HepG2 (cell line): Measurements from ENCODE around the gene NFE2L3. TPM values are rescaled to one million over a fixed set of nuclear protein-coding genes. Genes with fewer than 3 reads are reported as not detected.

Experiments
- CBX2 ChIP-seq, 2 experiments: fragments of 200-600 bp in 1 of 2; sonication (generic); formaldehyde crosslinking in 1 of 2; IDR thresholded peaks; 2 replicates each; pipeline versions ENCODE4 v1.7.0 to v1.8.1; 2018 to 2022; ENCODE audit warnings: low read depth in 2 of 2, low read length in 1 of 2, mild to moderate bottlenecking in 1 of 2, missing genetic modification reagents in 1 of 2
- GABPB1 ChIP-seq: IDR thresholded peaks from 2 replicates; pipeline ENCODE4 v1.6.1; 2016; ENCODE audit warnings: mild to moderate bottlenecking, missing genetic modification reagents, moderate library complexity, missing compliant biosample characterization
- GLI4 ChIP-seq: sonication (generic); formaldehyde crosslinking; IDR thresholded peaks from 2 replicates; pipeline ENCODE4 v1.5.1; 2020; ENCODE audit warnings: missing genetic modification reagents, mild to moderate bottlenecking, moderate library complexity, borderline replicate concordance
- RBFOX2 ChIP-seq: fragments of 200-400 bp; formaldehyde crosslinking; IDR thresholded peaks from 2 replicates; pipeline ENCODE4 v1.6.1; 2017; ENCODE audit warnings: low read depth, mild to moderate bottlenecking, low read length
- SNAPC2 ChIP-seq: sonication (generic); formaldehyde crosslinking; IDR thresholded peaks from 2 replicates; pipeline ENCODE4 v1.8.1; 2022; ENCODE audit warnings: mild to moderate bottlenecking, missing genetic modification reagents
- SP5 ChIP-seq: IDR thresholded peaks from 2 replicates; pipeline ENCODE4 v1.6.1; 2016; ENCODE audit warnings: low read depth, borderline replicate concordance
- THAP11 ChIP-seq: IDR thresholded peaks from 2 replicates; pipeline ENCODE4 v1.6.1; 2016; ENCODE audit warnings: missing biosample characterization, missing genetic modification reagents
- ZFP36 ChIP-seq: fragments of 150-350 bp; IDR thresholded peaks from 2 replicates; pipeline ENCODE4 v1.6.1; 2018; ENCODE audit warnings: borderline replicate concordance, low read length, low read depth; ENCODE audit not compliant: partially characterized antibody
- ZFP37 ChIP-seq: sonication (generic); formaldehyde crosslinking; IDR thresholded peaks from 2 replicates; pipeline ENCODE4 v1.4.0; 2020; ENCODE audit warnings: missing genetic modification reagents, borderline replicate concordance
- ZKSCAN5 ChIP-seq: sonication (generic); formaldehyde crosslinking; IDR thresholded peaks from 2 replicates; pipeline ENCODE4 v1.5.1; 2020; ENCODE audit warnings: mild to moderate bottlenecking, missing genetic modification reagents
- ZMAT3 ChIP-seq: sonication (generic); formaldehyde crosslinking; conservative IDR thresholded peaks from 2 replicates; pipeline ENCODE4 v1.7.0; 2021; ENCODE audit warnings: missing genetic modification reagents
- ZNF30 ChIP-seq: sonication (generic); formaldehyde crosslinking; IDR thresholded peaks from 2 replicates; pipeline ENCODE4 v1.5.0; 2020; ENCODE audit warnings: mild to moderate bottlenecking, missing genetic modification reagents
- ZSCAN22 ChIP-seq: sonication (generic); formaldehyde crosslinking; IDR thresholded peaks from 2 replicates; pipeline ENCODE4 v1.4.0; 2020; ENCODE audit warnings: mild to moderate bottlenecking, missing genetic modification reagents
- polyA plus RNA-seq, 8 experiments: library from polyadenylated mRNA; depleted of rRNA in 3 of 8; stranded (reverse) in 7 of 8; unstranded in 1 of 8; fragments of >200 nt; fragmentation: Illumina TruSeq in 4 of 8; extraction: Trizol in 4 of 8; gene quantifications; 2 replicates each; pipeline versions ENCODE4 v1.2.1 to v1.2.3, GENCODE V29; 2011 to 2016; ENCODE audit warnings: low read depth in 4 of 8, missing spikeins in 1 of 8, mixed read lengths in 1 of 8; ENCODE audit not compliant: insufficient read depth in 1 of 8
- total RNA-seq, 5 experiments: library from RNA; depleted of rRNA; stranded (reverse); fragments of >200 nt; fragmentation: Illumina TruSeq; extraction: Trizol; gene quantifications; 2 replicates each; pipeline ENCODE4 v1.2.3, GENCODE V29; 2016; ENCODE audit warnings: low read depth in 1 of 5
- TF ChIP-seq, protein P1 (sequence below): sonication (generic); formaldehyde crosslinking; IDR thresholded peaks from 2 replicates; pipeline ENCODE4 v1.9.0; 2022; ENCODE audit warnings: missing genetic modification reagents, mild to moderate bottlenecking, borderline replicate concordance
- TF ChIP-seq, protein P2 (sequence below): IDR thresholded peaks from 2 replicates; pipeline ENCODE4 v1.6.1; 2016; ENCODE audit warnings: low read depth
- TF ChIP-seq, protein P3 (sequence below): sonication (generic); formaldehyde crosslinking; IDR thresholded peaks from 2 replicates; pipeline ENCODE4 v1.9.0; 2022; ENCODE audit warnings: low read depth, missing genetic modification reagents
- TF ChIP-seq, protein P4 (sequence below): sonication (generic); formaldehyde crosslinking; IDR thresholded peaks from 2 replicates; pipeline ENCODE4 v1.8.1; 2023; ENCODE audit warnings: mild to moderate bottlenecking, inconsistent platforms, moderate library complexity, missing genetic modification reagents, borderline replicate concordance
- TF ChIP-seq, protein P5 (sequence below): sonication (generic); formaldehyde crosslinking; IDR thresholded peaks from 2 replicates; pipeline ENCODE4 v1.5.0; 2020; ENCODE audit warnings: missing genetic modification reagents

The NFE2L3 gene
- total and polyA plus RNA-seq, 2 of the 13 experiments (the other 11 are each of a cell fraction or from before 2014, with no cell fraction given), result 11.4 to 19.4 TPM

DNA sequence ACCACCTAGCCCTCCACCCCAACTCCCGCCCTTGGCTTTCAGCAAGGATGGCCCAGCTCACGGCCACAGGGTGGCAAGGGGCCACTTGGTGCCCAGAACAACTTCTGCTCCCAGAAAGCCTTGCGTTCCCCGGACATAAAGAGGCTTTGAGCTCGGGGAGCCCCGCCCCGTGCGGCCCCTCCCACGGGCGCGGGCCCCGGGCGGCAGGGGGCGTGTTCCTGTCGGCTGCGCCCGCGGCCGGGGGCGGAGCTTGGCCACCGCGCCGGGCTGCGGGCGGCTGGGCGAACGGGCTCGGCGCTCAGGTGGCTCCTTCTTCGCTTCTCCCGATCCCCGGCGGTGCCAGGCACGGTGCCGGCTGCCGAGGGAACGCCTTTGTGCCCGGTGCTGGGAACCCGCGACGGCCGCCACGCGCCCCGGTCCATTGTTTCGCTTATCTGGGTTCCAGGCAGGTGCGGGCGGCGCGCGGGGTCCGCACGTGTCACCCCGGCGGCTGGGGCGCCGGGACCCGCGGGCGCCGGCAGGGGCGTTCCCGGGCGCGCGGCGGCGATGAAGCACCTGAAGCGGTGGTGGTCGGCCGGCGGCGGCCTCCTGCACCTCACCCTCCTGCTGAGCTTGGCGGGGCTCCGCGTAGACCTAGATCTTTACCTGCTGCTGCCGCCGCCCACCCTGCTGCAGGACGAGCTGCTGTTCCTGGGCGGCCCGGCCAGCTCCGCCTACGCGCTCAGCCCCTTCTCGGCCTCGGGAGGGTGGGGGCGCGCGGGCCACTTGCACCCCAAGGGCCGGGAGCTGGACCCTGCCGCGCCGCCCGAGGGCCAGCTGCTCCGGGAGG lies at the start of gene NFE2L3 (continued):
- TF ChIP-seq, protein P1, sequence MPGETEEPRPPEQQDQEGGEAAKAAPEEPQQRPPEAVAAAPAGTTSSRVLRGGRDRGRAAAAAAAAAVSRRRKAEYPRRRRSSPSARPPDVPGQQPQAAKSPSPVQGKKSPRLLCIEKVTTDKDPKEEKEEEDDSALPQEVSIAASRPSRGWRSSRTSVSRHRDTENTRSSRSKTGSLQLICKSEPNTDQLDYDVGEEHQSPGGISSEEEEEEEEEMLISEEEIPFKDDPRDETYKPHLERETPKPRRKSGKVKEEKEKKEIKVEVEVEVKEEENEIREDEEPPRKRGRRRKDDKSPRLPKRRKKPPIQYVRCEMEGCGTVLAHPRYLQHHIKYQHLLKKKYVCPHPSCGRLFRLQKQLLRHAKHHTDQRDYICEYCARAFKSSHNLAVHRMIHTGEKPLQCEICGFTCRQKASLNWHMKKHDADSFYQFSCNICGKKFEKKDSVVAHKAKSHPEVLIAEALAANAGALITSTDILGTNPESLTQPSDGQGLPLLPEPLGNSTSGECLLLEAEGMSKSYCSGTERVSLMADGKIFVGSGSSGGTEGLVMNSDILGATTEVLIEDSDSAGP (CRISPR knock-in tag), result peak; percentile 23; the same call in 1 of the 2 replicates
- 0 out of 2 replicates have a peak, but pooled peaks have one; percentile 34 for TF ChIP-seq RBFOX2
- no peak for TF ChIP-seq CBX2 (IDR thresholded peaks at IDR 0.05; ENCODE audit: low read depth, low read length)
- no peak for TF ChIP-seq CBX2 (CRISPR knock-in tag; IDR thresholded peaks at IDR 0.05; ENCODE audit: low read depth)
- TF ChIP-seq, protein P2, sequence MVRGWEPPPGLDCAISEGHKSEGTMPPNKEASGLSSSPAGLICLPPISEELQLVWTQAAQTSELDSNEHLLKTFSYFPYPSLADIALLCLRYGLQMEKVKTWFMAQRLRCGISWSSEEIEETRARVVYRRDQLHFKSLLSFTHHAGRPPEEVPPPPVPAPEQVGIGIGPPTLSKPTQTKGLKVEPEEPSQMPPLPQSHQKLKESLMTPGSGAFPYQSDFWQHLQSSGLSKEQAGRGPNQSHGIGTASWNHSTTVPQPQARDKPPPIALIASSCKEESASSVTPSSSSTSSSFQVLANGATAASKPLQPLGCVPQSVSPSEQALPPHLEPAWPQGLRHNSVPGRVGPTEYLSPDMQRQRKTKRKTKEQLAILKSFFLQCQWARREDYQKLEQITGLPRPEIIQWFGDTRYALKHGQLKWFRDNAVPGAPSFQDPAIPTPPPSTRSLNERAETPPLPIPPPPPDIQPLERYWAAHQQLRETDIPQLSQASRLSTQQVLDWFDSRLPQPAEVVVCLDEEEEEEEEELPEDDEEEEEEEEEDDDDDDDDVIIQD (CRISPR knock-in tag), result 0 out of 2 replicates have a peak, but pooled peaks have one; percentile 32
- peak; percentile 53 for TF ChIP-seq THAP11 (CRISPR knock-in tag)
- TF ChIP-seq ZMAT3 (CRISPR knock-in tag), result 0 out of 2 replicates have a peak, but pooled peaks have one; percentile 54
- TF ChIP-seq, protein P3, sequence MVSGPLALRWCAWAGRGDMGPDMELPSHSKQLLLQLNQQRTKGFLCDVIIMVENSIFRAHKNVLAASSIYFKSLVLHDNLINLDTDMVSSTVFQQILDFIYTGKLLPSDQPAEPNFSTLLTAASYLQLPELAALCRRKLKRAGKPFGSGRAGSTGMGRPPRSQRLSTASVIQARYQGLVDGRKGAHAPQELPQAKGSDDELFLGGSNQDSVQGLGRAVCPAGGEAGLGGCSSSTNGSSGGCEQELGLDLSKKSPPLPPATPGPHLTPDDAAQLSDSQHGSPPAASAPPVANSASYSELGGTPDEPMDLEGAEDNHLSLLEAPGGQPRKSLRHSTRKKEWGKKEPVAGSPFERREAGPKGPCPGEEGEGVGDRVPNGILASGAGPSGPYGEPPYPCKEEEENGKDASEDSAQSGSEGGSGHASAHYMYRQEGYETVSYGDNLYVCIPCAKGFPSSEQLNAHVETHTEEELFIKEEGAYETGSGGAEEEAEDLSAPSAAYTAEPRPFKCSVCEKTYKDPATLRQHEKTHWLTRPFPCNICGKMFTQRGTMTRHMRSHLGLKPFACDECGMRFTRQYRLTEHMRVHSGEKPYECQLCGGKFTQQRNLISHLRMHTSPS (CRISPR knock-in tag), result peak; percentile 61; the same call in 1 of the 2 replicates
- TF ChIP-seq ZSCAN22 (CRISPR knock-in tag), result no peak
- TF ChIP-seq ZFP36, result no peak
- TF ChIP-seq, protein P4, sequence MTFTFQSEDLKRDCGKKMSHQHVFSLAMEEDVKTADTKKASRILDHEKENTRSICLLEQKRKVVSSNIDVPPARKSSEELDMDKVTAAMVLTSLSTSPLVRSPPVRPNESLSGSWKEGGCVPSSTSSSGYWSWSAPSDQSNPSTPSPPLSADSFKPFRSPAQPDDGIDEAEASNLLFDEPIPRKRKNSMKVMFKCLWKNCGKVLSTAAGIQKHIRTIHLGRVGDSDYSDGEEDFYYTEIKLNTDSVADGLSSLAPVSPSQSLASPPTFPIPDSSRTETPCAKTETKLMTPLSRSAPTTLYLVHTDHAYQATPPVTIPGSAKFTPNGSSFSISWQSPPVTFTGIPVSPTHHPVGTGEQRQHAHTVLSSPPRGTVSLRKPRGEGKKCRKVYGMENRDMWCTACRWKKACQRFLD, result no peak
- TF ChIP-seq GABPB1, result peak; percentile 36; the same call in 1 of the 2 replicates
- no peak for TF ChIP-seq SNAPC2 (CRISPR knock-in tag)
- TF ChIP-seq, protein P5, sequence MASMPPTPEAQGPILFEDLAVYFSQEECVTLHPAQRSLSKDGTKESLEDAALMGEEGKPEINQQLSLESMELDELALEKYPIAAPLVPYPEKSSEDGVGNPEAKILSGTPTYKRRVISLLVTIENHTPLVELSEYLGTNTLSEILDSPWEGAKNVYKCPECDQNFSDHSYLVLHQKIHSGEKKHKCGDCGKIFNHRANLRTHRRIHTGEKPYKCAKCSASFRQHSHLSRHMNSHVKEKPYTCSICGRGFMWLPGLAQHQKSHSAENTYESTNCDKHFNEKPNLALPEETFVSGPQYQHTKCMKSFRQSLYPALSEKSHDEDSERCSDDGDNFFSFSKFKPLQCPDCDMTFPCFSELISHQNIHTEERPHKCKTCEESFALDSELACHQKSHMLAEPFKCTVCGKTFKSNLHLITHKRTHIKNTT (CRISPR knock-in tag), result no peak
- TF ChIP-seq ZNF30 (CRISPR knock-in tag), result no peak
- peak; percentile 46; the same call in 1 of the 2 replicates for TF ChIP-seq SP5 (CRISPR knock-in tag)
- TF ChIP-seq ZKSCAN5, result no peak
- no peak for TF ChIP-seq GLI4
- TF ChIP-seq ZFP37 (CRISPR knock-in tag), result no peak
